Endothelial cell (in vitro differentiated cells): ENCODE measurements around the gene REELD1. TPM values are rescaled to one million over a fixed set of nuclear protein-coding genes. Genes with fewer than 3 reads are reported as not detected.
A peak's percentile ranks its signal among the peaks of the same experiment; 100 is the strongest.

Experiments
- DNase-seq: peaks from one replicate; pipeline ENCODE4 v3.0.0; 2021; ENCODE audit warnings: low spot score
- H3K27ac Mint-ChIP-seq: one replicate; pipeline ENCODE4 v1.8.0; 2021; ENCODE audit warnings: mixed read lengths, inconsistent platforms; ENCODE audit not compliant: unreplicated experiment
- H3K27me3 Mint-ChIP-seq: one replicate; pipeline ENCODE4 v1.8.0; 2021; ENCODE audit warnings: mild to moderate bottlenecking, moderate library complexity, mixed read lengths, inconsistent platforms; ENCODE audit not compliant: unreplicated experiment
- H3K36me3 Mint-ChIP-seq: one replicate; pipeline ENCODE4 v1.8.0; 2021; ENCODE audit warnings: mild to moderate bottlenecking, low read depth, mixed read lengths, inconsistent platforms; ENCODE audit not compliant: unreplicated experiment
- H3K4me1 Mint-ChIP-seq: one replicate; pipeline ENCODE4 v1.8.0; 2021; ENCODE audit warnings: mild to moderate bottlenecking, mixed read lengths, inconsistent platforms; ENCODE audit not compliant: unreplicated experiment
- H3K4me3 Mint-ChIP-seq: one replicate; pipeline ENCODE4 v1.8.0; 2021; ENCODE audit warnings: mild to moderate bottlenecking, mixed read lengths, inconsistent platforms; ENCODE audit not compliant: unreplicated experiment
- H3K9me3 Mint-ChIP-seq: one replicate; pipeline ENCODE4 v1.8.0; 2021; ENCODE audit warnings: mixed read lengths, inconsistent platforms; ENCODE audit not compliant: unreplicated experiment
- CTCF ChIP-seq: fragments of 200-600 bp; sonication (generic); IDR thresholded peaks from one replicate; pipeline ENCODE4 v1.5.0; 2021; ENCODE audit warnings: antibody characterized with exemption; ENCODE audit not compliant: unreplicated experiment
- total RNA-seq: library from RNA; stranded (reverse); fragmentation: NEBNext Ultra II Directional; extraction: Animal tissue kit (Norgen Biotek cat#: 25700); gene quantifications from one replicate; pipeline ENCODE4 v1.2.1, GENCODE V29; 2021; ENCODE audit not compliant: unreplicated experiment

Gene REELD1
- total RNA-seq, 1 donor from 2014 or later = 0.26 TPM

GRCh38 chr4:146265950-146266490 is 51.7 kb downstream of the REELD1 start:
- Mint-ChIP-seq H3K4me3 (no peak overlapping the region), H3K36me3 (peaks cover 8% of the 10 kb centered on the region), H3K27ac (no peak overlapping the region), H3K9me3 (no peaks in the 10 kb centered on the region), H3K27me3 (peaks cover 2% of the 10 kb centered on the region), H3K4me1 (peaks cover 42% of the 10 kb centered on the region)
- DNase-seq = no peak
- no peak for TF ChIP-seq CTCF

- no peak overlapping the region for H3K4me3 Mint-ChIP-seq
These were observed 53.5 kb downstream of the REELD1 start for GRCh38 chr4:146267826-146268225.

GRCh38 chr4:146269228-146269653 is 54.9 kb downstream of the REELD1 start:
- Mint-ChIP-seq H3K4me3 (no peak overlapping the region), H3K27ac (no peak overlapping the region), H3K4me1 (peaks cover 33% of the 10 kb centered on the region), H3K9me3 (no peaks in the 10 kb centered on the region), H3K27me3 (peaks cover 7% of the 10 kb centered on the region), H3K36me3 (peaks cover 4% of the 10 kb centered on the region)
- no peak for DNase-seq
- no peak for TF ChIP-seq CTCF

More at GRCh38 chr4:146267826-146268225, 53.5 kb downstream of the REELD1 start:
- H3K9me3 Mint-ChIP-seq = no peaks in the 10 kb centered on the region
- H3K27me3 Mint-ChIP-seq = peaks cover 8% of the 10 kb centered on the region
- no peak for DNase-seq
- H3K27ac Mint-ChIP-seq = peak overlapping the region; percentile 33
- H3K4me1 Mint-ChIP-seq = peaks cover 36% of the 10 kb centered on the region
- no peak for TF ChIP-seq CTCF
- peaks cover 8% of the 10 kb centered on the region for H3K36me3 Mint-ChIP-seq

GRCh38 chr4:146271466-146271865 is 57.1 kb downstream of the REELD1 start:
- H3K27me3 Mint-ChIP-seq = peaks cover 6% of the 10 kb centered on the region

More at GRCh38 chr4:146271466-146271865, 57.1 kb downstream of the REELD1 start:
- H3K36me3 Mint-ChIP-seq = peaks cover 4% of the 10 kb centered on the region
- no peak overlapping the region for H3K27ac Mint-ChIP-seq
- no peak overlapping the region for H3K4me3 Mint-ChIP-seq
- no peak for TF ChIP-seq CTCF
- DNase-seq = no peak
- no peaks in the 10 kb centered on the region for H3K9me3 Mint-ChIP-seq
- H3K4me1 Mint-ChIP-seq = peaks cover 24% of the 10 kb centered on the region
